Measurements from ENCODE around the gene PTAR1. TPM values are rescaled to one million over a fixed set of nuclear protein-coding genes. Genes with fewer than 3 reads are reported as not detected.

PTAR1 gene
- total RNA-seq, 6 donors from 2014 or later: 28.5 to 94.3 (median 48.6) TPM

- H3K9me3 ChIP-seq: no peaks in the 10 kb centered on the region
- 94% methylated on average over 2 of the region's 2 CpGs for WGBS, 2 donors
- no peaks in the 10 kb centered on the region for H3K27me3 ChIP-seq
- H3K27ac ChIP-seq: no peak overlapping the region
- H3K4me1 ChIP-seq: no peaks in the 10 kb centered on the region
- DNase-seq: no peak
- no peak for TF ChIP-seq POLR2A (IDR thresholded peaks at IDR 0.05)
- no peak for TF ChIP-seq EP300 (IDR thresholded peaks at IDR 0.05)
- TF ChIP-seq POLR2AphosphoS5 (IDR thresholded peaks at IDR 0.05): no peak
- TF ChIP-seq CTCF (IDR thresholded peaks at IDR 0.05): no peak
- ATAC-seq (ENCODE audit: low FRiP score in 2 of 2): no peak
- peaks cover 17 to 63% (median 42%) of the 10 kb centered on the region in 4 donors for H3K36me3 ChIP-seq
- H3K4me3 ChIP-seq: no peak overlapping the region
Observed at GRCh38 chr9:69731348-69731747, 28.5 kb downstream of the PTAR1 start.

- H3K36me3 ChIP-seq: peaks cover 0 to 60% (median 13%) of the 10 kb centered on the region in 4 donors
- no peaks in the 10 kb centered on the region for H3K4me1 ChIP-seq
- no peaks in the 10 kb centered on the region for H3K27me3 ChIP-seq
- H3K9me3 ChIP-seq: no peaks in the 10 kb centered on the region
- TF ChIP-seq POLR2A (IDR thresholded peaks at IDR 0.05) (no peak), EP300 (IDR thresholded peaks at IDR 0.05) (no peak), POLR2AphosphoS5 (IDR thresholded peaks at IDR 0.05) (no peak)
- H3K4me3 ChIP-seq: no peak overlapping the region
- ATAC-seq (ENCODE audit: low FRiP score in 2 of 2): no peak
- no peak overlapping the region for H3K27ac ChIP-seq
- WGBS, 2 donors: 83 to 90% methylated on average over 2 of the region's 2 CpGs
- no peak for DNase-seq
Observed at GRCh38 chr9:69719983-69720382, 39.8 kb downstream of the PTAR1 start.

GRCh38 chr9:69719367-69719766 is 40.4 kb downstream of the PTAR1 start:
- Histone ChIP-seq H3K27me3 (no peaks in the 10 kb centered on the region), H3K4me1 (no peaks in the 10 kb centered on the region), H3K36me3 (peaks cover 0 to 53% (median 10%) of the 10 kb centered on the region in 4 donors), H3K9me3 (no peaks in the 10 kb centered on the region), H3K4me3 (no peak overlapping the region), H3K27ac (no peak overlapping the region)
- no peak for TF ChIP-seq POLR2AphosphoS5 (IDR thresholded peaks at IDR 0.05)
- TF ChIP-seq CTCF (IDR thresholded peaks at IDR 0.05): no peak
- TF ChIP-seq EP300 (IDR thresholded peaks at IDR 0.05): no peak
- TF ChIP-seq POLR2A (IDR thresholded peaks at IDR 0.05): no peak
- 95% methylated on average over 3 of the region's 3 CpGs for WGBS, 2 donors
- DNase-seq (no peak), ATAC-seq (ENCODE audit: low FRiP score in 2 of 2) (no peak)

- TF ChIP-seq CTCF (IDR thresholded peaks at IDR 0.05): no peak
- TF ChIP-seq POLR2A (IDR thresholded peaks at IDR 0.05): no peak
- no peak for TF ChIP-seq EP300 (IDR thresholded peaks at IDR 0.05)
- no peak for TF ChIP-seq POLR2AphosphoS5 (IDR thresholded peaks at IDR 0.05)
- 90 to 95% methylated on average over 6 of the region's 6 CpGs for WGBS, 2 donors
- no peak for ATAC-seq (ENCODE audit: low FRiP score in 2 of 2)
Observed at GRCh38 chr9:69718218-69718617, 41.6 kb downstream of the PTAR1 start.

GRCh38 chr9:69715825-69716224 is 44.0 kb downstream of the PTAR1 start:
- ATAC-seq (ENCODE audit: low FRiP score in 2 of 2) (no peak), DNase-seq (no peak)
- Histone ChIP-seq H3K27me3 (no peaks in the 10 kb centered on the region), H3K36me3 (peaks cover 0 to 35% (median 5%) of the 10 kb centered on the region in 4 donors), H3K27ac (no peak overlapping the region), H3K4me1 (no peaks in the 10 kb centered on the region), H3K9me3 (no peaks in the 10 kb centered on the region), H3K4me3 (no peak overlapping the region)
- TF ChIP-seq CTCF (IDR thresholded peaks at IDR 0.05) (no peak), POLR2A (IDR thresholded peaks at IDR 0.05) (no peak), POLR2AphosphoS5 (IDR thresholded peaks at IDR 0.05) (no peak), EP300 (IDR thresholded peaks at IDR 0.05) (no peak)
- WGBS, 2 donors: 93 to 100% methylated on average over 1 of the region's 1 CpG

More at GRCh38 chr9:69718218-69718617, 41.6 kb downstream of the PTAR1 start:
- Histone ChIP-seq H3K4me3 (no peak overlapping the region), H3K9me3 (no peaks in the 10 kb centered on the region), H3K27me3 (no peaks in the 10 kb centered on the region), H3K36me3 (peaks cover 0 to 44% (median 10%) of the 10 kb centered on the region in 4 donors), H3K4me1 (no peaks in the 10 kb centered on the region), H3K27ac (no peak overlapping the region)
- no peak for DNase-seq

Measured in upper lobe of left lung (tissue), 6 donors.